Astrocyte of the cerebellum (primary cell): Measurements from ENCODE around the gene CCDC192.

Source experiments
- DNase-seq: peaks from one replicate; pipeline ENCODE4 v3.0.0-alpha.2; 2011; ENCODE audit warnings: low read depth
- H3K4me3 ChIP-seq: 2 replicates; pipeline ENCODE4 v1.5.1; 2011; ENCODE audit warnings: mild to moderate bottlenecking, low read depth, low read length, moderate library complexity
- in situ Hi-C: cut with HindIII; loops from 2 replicates; pipeline ENCODE4 v1.10.0; 2017; ENCODE audit warnings: low sequenced_read_pairs
- TF ChIP-seq, protein P1 (sequence below): IDR thresholded peaks from 2 replicates; pipeline ENCODE4 v1.5.1; 2012; ENCODE audit warnings: low read length, low read depth, moderate library complexity, mild to moderate bottlenecking; ENCODE audit errors: missing control alignments

Gene CCDC192

GRCh38 chr5:127854520-127854919 is 151.3 kb downstream of the CCDC192 start:
- no peak overlapping the region for H3K4me3 ChIP-seq
- no peak for DNase-seq
- in situ Hi-C loops: no loop called here
- TF ChIP-seq, protein P1, sequence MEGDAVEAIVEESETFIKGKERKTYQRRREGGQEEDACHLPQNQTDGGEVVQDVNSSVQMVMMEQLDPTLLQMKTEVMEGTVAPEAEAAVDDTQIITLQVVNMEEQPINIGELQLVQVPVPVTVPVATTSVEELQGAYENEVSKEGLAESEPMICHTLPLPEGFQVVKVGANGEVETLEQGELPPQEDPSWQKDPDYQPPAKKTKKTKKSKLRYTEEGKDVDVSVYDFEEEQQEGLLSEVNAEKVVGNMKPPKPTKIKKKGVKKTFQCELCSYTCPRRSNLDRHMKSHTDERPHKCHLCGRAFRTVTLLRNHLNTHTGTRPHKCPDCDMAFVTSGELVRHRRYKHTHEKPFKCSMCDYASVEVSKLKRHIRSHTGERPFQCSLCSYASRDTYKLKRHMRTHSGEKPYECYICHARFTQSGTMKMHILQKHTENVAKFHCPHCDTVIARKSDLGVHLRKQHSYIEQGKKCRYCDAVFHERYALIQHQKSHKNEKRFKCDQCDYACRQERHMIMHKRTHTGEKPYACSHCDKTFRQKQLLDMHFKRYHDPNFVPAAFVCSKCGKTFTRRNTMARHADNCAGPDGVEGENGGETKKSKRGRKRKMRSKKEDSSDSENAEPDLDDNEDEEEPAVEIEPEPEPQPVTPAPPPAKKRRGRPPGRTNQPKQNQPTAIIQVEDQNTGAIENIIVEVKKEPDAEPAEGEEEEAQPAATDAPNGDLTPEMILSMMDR: no peak

DNA sequence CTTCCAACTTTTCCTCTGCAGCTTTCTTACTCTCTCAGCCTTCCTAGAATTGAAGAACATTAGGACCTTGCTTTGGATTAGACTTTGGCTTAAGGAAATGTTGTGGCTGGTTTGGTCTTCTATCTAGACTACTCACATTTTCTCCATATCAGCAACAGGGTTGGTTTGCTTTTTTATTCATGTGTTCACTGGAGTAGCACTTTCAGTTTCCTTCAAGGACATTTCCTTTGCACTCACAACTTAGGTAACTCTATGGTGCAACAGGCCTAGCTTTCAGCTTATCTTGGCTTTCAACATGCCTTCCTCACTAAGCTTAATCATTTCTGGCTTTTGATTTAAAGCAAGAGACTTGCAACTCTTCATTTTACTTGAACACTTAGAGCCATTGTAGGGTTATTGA is 153.1 kb downstream of the CCDC192 start:
- in situ Hi-C loops: no loop called here
- TF ChIP-seq, protein P1: no peak
- no peak for DNase-seq
- no peak overlapping the region for H3K4me3 ChIP-seq

- DNase-seq: no peak
- H3K4me3 ChIP-seq: no peak overlapping the region
- TF ChIP-seq, protein P1: no peak
- in situ Hi-C loops: no loop called here
Measured at GRCh38 chr5:127858116-127858784, 155.1 kb downstream of the CCDC192 start.

DNA sequence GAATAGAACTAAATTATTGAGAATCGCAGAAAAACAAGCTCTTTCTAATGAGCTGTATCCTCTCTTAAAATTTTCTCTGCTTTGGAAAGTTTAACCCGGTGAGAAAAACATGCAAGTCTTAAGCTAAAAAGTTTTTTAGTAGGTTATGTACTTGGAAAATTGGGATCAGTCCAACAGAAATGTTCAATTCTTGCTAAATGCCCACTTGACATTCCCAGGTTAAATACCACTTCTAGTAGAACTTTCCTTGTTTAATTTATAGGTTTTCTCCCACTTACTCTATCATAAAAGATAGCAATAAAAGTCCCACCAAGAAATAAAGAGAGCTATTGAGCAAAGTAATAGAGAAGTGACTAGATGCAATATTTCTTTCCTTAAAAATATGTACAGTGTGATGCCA is 157.1 kb downstream of the CCDC192 start:
- in situ Hi-C loops: no loop called here
- DNase-seq: no peak
- H3K4me3 ChIP-seq: no peak overlapping the region
- TF ChIP-seq, protein P1: no peak

DNA sequence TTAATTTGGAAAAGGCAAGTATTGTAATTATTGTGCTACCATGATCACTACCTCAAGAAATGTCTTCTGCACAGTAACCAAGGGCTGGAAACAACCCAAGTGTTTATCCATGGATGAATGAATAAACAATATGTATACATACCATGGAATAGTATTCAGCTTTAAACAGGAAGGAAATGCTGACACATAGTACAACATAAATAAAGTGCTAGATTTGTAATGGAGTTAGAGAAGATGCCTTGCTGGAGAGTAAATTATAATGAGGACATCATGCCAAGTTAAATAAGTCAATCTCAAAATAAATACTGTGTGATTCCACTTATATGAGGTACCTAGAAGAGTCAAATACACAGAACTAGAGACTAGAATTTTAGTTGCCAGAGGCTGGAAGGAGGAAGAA is 160.0 kb downstream of the CCDC192 start:
- in situ Hi-C loops: no loop called here
- no peak for DNase-seq
- TF ChIP-seq, protein P1: no peak
- no peak overlapping the region for H3K4me3 ChIP-seq

DNA sequence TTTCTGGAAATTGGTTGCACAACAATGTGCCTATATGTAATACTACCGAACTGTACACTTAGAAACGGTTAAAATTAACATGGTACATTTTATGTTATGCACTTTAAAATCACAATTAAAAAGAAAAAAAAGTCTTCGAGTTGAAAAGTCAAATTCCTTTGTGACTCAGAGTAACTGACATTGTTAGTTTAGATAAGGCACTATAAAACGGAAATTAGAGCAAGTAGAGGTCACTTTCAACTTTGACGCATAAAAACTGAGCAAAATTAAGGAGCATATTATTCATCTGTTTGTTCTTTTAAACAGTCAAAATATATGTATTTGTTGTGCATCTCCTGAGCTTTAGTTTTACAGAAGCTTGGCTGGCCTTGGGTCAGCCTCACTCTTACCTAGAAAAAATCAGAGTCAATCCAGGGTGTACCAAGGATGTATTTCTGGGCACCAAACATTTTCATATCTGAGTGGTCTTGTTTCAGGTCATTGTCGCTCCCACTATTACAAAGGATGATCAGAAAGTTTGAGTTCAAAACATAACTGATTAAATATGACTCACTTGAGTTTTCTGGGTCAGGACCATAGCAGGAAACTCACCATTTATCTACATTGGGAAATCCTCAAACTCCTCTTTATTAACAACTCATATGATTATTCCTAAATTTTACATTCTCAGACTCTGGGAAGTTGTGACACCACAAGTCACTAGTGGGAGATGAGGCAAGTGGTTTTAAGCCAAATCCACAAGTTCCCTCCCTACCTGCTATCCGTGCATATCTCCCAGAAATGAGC is 160.6 kb downstream of the CCDC192 start:
- no peak for DNase-seq
- in situ Hi-C loops: no loop called here
- H3K4me3 ChIP-seq: no peak overlapping the region
- TF ChIP-seq, protein P1: no peak
